Omental fat pad (tissue), 4 donors: Measurements from ENCODE around the gene GSS. TPM values are rescaled to one million over a fixed set of nuclear protein-coding genes. Genes with fewer than 3 reads are reported as not detected.
"Not testable (repeated sequence)": the region's sequence is repeated elsewhere in the genome, so short reads cannot be mapped to it uniquely, and the experiment has no call there.

Experiments used
- ATAC-seq: fragments of 150-250 bp; one replicate; pipeline ENCODE4 v1.9.1; 2016; ENCODE audit warnings: mild to moderate bottlenecking, moderate library complexity; ENCODE audit not compliant: low FRiP score
- DNase-seq: peaks from one replicate; pipeline ENCODE4 v3.0.0-alpha.2; 2019; ENCODE audit warnings: low spot score
- CTCF ChIP-seq, 3 donors: fragments of 450-650 bp; IDR thresholded peaks; one replicate each; pipeline ENCODE4 v1.5.1; 2016 to 2017; ENCODE audit warnings: antibody characterized with exemption in 3 of 3, mild to moderate bottlenecking in 3 of 3, moderate library complexity in 2 of 3
- small RNA-seq: library from RNA; depleted of rRNA; stranded (forward); fragments of <200 nt; gene quantifications from one replicate; pipeline ENCODE3, GENCODE V24; 2016
- total RNA-seq, 4 donors: library from RNA; depleted of rRNA; stranded (reverse); fragments of >200 nt; gene quantifications; one replicate each; pipeline ENCODE4 v1.1.0, GENCODE V29; 2016

GSS gene
- total RNA-seq, 4 donors from 2014 or later = 32.1 to 39.6 (median 33.2) TPM

DNA sequence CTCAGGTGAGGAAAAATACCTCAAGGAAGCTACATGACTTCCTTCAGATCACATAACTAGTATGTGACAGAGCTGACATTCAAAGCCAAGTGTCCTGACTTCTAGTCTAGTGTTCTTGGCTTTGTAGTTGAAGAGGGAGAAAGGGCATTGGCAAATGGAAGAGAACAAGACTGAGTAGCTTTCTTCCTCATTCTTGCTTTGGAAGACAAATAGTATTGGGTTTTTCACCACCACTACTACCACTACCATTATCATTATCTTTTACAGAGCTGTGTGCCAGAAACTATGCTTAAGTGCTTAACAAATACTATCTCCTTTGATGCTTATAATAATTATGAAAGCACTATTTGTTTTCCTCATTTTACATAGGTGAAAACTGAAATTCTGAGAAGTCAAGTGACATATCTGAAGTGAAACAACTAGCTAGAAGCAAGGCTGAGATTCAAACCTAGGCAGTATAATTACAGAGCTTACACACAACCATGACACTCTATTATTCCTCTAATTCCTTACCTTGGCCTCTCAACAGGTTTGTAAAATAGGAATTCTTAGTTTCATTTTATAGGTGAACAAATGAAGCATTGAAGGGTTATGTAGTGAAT, 72.4 kb downstream of the GSS start:
- DNase-seq = no peak
- no peak for TF ChIP-seq CTCF (IDR thresholded peaks at IDR 0.05)
- no peak for ATAC-seq

- TF ChIP-seq CTCF (IDR thresholded peaks at IDR 0.05) = no peak
- ATAC-seq (no peak), DNase-seq (no peak)
These were observed 73.9 kb downstream of the GSS start for GRCh38 chr20:34881689-34882088.

DNA sequence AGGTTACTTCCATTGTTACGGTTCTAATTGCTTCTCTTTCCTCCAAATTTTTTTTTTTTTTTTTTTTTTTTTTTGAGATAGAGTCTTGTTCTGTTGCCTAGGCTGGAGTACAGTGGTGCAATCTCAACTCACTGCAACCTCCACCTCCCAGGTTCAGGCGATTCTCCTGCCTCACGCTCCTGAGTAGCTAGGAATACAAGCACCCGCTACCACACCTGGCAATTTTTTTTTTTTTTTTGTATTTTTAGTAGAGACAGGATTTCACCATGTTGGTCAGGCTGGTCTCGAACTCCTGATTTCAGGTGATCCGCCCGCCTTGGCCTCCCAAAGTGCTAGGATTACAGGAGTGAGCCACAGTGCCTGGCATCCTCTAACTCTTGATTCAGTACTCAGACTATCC, 74.6 kb downstream of the GSS start:
- not testable (repeated sequence) for DNase-seq, ATAC-seq

DNA sequence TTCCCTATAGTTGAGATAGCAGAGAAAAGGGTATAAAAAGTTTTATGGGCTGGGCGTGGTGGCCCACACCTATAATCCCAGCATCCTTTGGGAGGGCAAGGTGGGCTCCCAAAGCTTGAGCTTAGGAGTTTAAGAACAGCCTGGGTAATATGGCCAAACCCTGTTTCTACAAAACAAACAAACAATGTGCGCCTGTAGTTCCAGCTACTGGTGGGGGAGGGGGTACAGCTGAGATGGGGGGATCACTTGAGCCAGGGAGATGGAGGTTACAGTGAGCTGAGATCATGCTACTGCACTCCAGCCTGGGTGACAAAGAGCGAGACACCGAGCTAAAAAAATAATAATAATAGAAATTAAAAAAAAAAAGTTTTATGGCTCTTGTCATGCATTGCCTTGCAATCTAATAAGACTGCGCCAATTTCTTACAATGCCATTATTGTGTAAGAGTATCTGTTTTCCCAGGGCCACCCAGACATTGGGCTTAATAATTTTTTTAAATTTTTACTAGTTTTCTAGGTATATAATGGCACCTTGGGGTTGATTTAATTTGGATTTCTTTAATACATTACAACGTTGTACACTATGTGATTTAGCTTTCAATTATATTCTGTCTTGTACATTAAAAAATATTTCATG, 75.3 kb downstream of the GSS start:
- TF ChIP-seq CTCF (IDR thresholded peaks at IDR 0.05) = no peak
- ATAC-seq (no peak), DNase-seq (no peak)

Small RNAs within 50 kb of the gene (small RNA-seq; reads per million reads assigned to genes)
- not detected for gene MIR499A

Other genes with a start within 250 kb of the GSS start
- 10 to 100 TPM; 15.8 to 25.9 (median 20.3) TPM for gene NCOA6, start 130.2 kb downstream of the GSS start, total RNA-seq
- 10 to 100 TPM in 2 of 4 donors, 1 to 10 TPM in 2; 8.5 to 13.2 (median 11.2) TPM for gene GGT7, start 83.0 kb downstream of the GSS start, total RNA-seq
- 100 to 1,000 TPM in 2 of 4 donors, 10 to 100 TPM in 2; 72.4 to 119 (median 102) TPM for gene ACSS2, start 79.2 kb downstream of the GSS start, total RNA-seq
- gene MYH7B, start 62 bp upstream of the GSS start, total RNA-seq = under 1 TPM; 0.19 to 0.56 (median 0.40) TPM
- gene TRPC4AP, start 137.0 kb upstream of the GSS start, total RNA-seq = 10 to 100 TPM; 59.3 to 87.0 (median 70.1) TPM
- 10 to 100 TPM; 21.1 to 37.4 (median 26.8) TPM for gene EDEM2, start 191.5 kb upstream of the GSS start, total RNA-seq
- gene PROCR, start 216.3 kb upstream of the GSS start, total RNA-seq = 100 to 1,000 TPM; 124 to 266 (median 151) TPM